ENCODE measurements around the gene RAB22A.

Gene RAB22A

DNA sequence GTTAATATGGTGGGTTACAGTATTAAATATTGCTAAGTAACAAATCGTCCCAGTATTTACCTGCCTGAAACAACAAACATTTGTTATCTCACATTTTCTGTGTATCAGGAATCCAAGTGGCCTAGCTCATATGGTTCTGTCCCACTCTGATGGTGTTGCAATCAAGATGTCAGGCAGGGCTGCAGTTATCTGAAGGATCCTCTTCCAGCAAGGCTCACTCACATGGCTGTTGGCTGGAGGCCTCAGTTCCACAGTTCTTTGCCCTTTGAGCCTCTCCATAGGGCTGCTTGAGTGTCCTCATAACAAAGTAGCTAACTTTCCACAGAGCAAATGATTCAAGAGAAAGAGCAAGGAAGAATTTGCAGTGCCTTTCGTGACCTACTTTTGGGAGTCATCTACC lies 17.7 kb downstream of the RAB22A start:
- DNase-seq (ENCODE audit: low spot score): no peak
- peaks cover 28% of the 10 kb centered on the region for H3K36me3 ChIP-seq (ENCODE audit: low read depth)

GRCh38 chr20:58328836-58329235 lies 19.3 kb downstream of the RAB22A start:
- DNase-seq (ENCODE audit: low spot score) (no peak), ATAC-seq (ENCODE audit: low read depth) (no peak)
- Histone ChIP-seq H3K9me3 (ENCODE audit: severe bottlenecking) (no peaks in the 10 kb centered on the region), H3K4me3 (ENCODE audit: severe bottlenecking) (no peak overlapping the region), H3K4me1 (ENCODE audit: insufficient read depth, poor library complexity, severe bottlenecking) (no peaks in the 10 kb centered on the region), H3K27me3 (ENCODE audit: insufficient read depth, poor library complexity, severe bottlenecking) (no peaks in the 10 kb centered on the region), H3K36me3 (ENCODE audit: low read depth) (peaks cover 27% of the 10 kb centered on the region), H3K27ac (ENCODE audit: poor library complexity, severe bottlenecking) (no peak overlapping the region)
- TF ChIP-seq, protein P1, sequence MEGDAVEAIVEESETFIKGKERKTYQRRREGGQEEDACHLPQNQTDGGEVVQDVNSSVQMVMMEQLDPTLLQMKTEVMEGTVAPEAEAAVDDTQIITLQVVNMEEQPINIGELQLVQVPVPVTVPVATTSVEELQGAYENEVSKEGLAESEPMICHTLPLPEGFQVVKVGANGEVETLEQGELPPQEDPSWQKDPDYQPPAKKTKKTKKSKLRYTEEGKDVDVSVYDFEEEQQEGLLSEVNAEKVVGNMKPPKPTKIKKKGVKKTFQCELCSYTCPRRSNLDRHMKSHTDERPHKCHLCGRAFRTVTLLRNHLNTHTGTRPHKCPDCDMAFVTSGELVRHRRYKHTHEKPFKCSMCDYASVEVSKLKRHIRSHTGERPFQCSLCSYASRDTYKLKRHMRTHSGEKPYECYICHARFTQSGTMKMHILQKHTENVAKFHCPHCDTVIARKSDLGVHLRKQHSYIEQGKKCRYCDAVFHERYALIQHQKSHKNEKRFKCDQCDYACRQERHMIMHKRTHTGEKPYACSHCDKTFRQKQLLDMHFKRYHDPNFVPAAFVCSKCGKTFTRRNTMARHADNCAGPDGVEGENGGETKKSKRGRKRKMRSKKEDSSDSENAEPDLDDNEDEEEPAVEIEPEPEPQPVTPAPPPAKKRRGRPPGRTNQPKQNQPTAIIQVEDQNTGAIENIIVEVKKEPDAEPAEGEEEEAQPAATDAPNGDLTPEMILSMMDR (IDR thresholded peaks at IDR 0.05; ENCODE audit: poor library complexity, severe bottlenecking): no peak

More for the DNA sequence above, 17.7 kb downstream of the RAB22A start:
- Histone ChIP-seq H3K4me1 (ENCODE audit: insufficient read depth, poor library complexity, severe bottlenecking) (peaks cover 2% of the 10 kb centered on the region), H3K27me3 (ENCODE audit: insufficient read depth, poor library complexity, severe bottlenecking) (no peaks in the 10 kb centered on the region), H3K27ac (ENCODE audit: poor library complexity, severe bottlenecking) (no peak overlapping the region), H3K9me3 (ENCODE audit: severe bottlenecking) (no peaks in the 10 kb centered on the region), H3K4me3 (ENCODE audit: severe bottlenecking) (no peak overlapping the region)
- TF ChIP-seq, protein P1 (IDR thresholded peaks at IDR 0.05; ENCODE audit: poor library complexity, severe bottlenecking): no peak
- no peak for ATAC-seq (ENCODE audit: low read depth)

DNA sequence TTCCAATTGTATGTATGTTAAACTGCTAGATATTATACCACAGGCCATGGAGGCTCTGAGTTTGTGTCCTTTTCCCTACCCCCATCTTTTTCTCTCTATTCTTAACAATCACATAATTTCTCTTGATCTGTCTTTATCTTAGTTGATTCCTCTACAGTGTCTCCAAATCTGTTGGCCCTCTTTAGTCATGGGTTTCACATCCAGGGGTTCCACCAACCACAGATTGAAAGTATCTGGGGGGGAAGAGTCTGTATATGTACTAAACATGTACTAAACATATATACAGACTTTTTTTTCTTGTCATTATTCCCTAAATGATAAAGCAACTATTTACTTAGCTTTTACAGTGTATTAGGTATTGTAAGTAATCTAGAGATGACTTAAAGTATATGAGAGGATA lies 20.2 kb downstream of the RAB22A start:
- Histone ChIP-seq H3K27me3 (ENCODE audit: insufficient read depth, poor library complexity, severe bottlenecking) (no peaks in the 10 kb centered on the region), H3K27ac (ENCODE audit: poor library complexity, severe bottlenecking) (no peak overlapping the region), H3K4me1 (ENCODE audit: insufficient read depth, poor library complexity, severe bottlenecking) (no peaks in the 10 kb centered on the region), H3K4me3 (ENCODE audit: severe bottlenecking) (no peak overlapping the region), H3K36me3 (ENCODE audit: low read depth) (peaks cover 26% of the 10 kb centered on the region), H3K9me3 (ENCODE audit: severe bottlenecking) (no peaks in the 10 kb centered on the region)
- no peak for DNase-seq (ENCODE audit: low spot score)
- TF ChIP-seq, protein P1 (IDR thresholded peaks at IDR 0.05; ENCODE audit: poor library complexity, severe bottlenecking): no peak
- no peak for ATAC-seq (ENCODE audit: low read depth)

DNA sequence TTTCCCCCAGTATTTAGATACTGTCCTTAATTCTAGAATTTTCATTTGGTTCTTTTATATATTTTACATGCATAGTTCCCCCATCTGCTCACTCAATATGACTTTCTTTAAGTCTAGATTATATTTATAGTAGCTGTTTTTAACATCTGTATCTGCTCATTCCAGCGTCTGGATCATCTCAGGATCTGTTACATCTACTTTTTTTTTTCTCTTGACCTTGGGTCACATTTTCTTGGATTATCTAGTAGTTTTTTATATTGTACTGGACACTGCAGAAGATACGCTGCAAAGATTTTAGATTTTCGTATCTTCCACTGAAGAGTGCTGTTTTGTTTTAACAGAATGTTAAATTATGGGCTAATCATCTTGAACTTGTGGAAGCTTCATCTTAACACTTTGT lies 20.7 kb downstream of the RAB22A start:
- DNase-seq (ENCODE audit: low spot score) (no peak), ATAC-seq (ENCODE audit: low read depth) (no peak)
- Histone ChIP-seq H3K9me3 (ENCODE audit: severe bottlenecking) (no peaks in the 10 kb centered on the region), H3K4me1 (ENCODE audit: insufficient read depth, poor library complexity, severe bottlenecking) (no peaks in the 10 kb centered on the region), H3K27me3 (ENCODE audit: insufficient read depth, poor library complexity, severe bottlenecking) (no peaks in the 10 kb centered on the region), H3K4me3 (ENCODE audit: severe bottlenecking) (no peak overlapping the region), H3K36me3 (ENCODE audit: low read depth) (peaks cover 26% of the 10 kb centered on the region), H3K27ac (ENCODE audit: poor library complexity, severe bottlenecking) (no peak overlapping the region)
- TF ChIP-seq, protein P1 (IDR thresholded peaks at IDR 0.05; ENCODE audit: poor library complexity, severe bottlenecking): no peak

DNA sequence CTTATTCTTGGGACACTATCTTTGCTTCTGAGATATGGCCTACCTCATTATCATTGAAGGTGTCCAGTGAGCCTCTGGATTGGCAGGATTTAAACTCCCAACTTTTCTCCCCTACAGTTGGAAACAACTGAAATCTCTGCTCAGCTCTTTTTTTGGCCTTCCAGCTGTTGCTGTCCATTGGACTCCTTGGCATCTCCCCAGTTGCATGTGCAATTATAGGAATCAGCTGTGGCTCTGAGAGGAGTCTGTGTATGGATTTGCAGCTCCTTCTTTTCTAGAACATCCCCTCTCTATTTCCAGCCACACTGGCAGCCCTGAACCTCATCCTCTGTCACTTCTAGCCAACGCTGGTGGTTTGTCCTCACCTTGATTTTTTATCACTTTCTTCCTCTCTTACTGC lies 21.2 kb downstream of the RAB22A start:
- Histone ChIP-seq H3K4me1 (ENCODE audit: insufficient read depth, poor library complexity, severe bottlenecking) (no peaks in the 10 kb centered on the region), H3K27me3 (ENCODE audit: insufficient read depth, poor library complexity, severe bottlenecking) (no peaks in the 10 kb centered on the region), H3K9me3 (ENCODE audit: severe bottlenecking) (no peaks in the 10 kb centered on the region), H3K27ac (ENCODE audit: poor library complexity, severe bottlenecking) (no peak overlapping the region), H3K36me3 (ENCODE audit: low read depth) (peaks cover 26% of the 10 kb centered on the region), H3K4me3 (ENCODE audit: severe bottlenecking) (no peak overlapping the region)
- no peak for ATAC-seq (ENCODE audit: low read depth)
- TF ChIP-seq, protein P1 (IDR thresholded peaks at IDR 0.05; ENCODE audit: poor library complexity, severe bottlenecking): no peak
- DNase-seq (ENCODE audit: low spot score): no peak

Measured in RWPE2 (cell line).